IMR-90 (cell line): ENCODE measurements around the gene UBE2O. TPM values are rescaled to one million over a fixed set of nuclear protein-coding genes. Genes with fewer than 3 reads are reported as not detected.

ENCODE experiments used
- ATAC-seq: fragments of 200-7000 bp; cut with Tn5 transposase; 2 replicates; pipeline ENCODE4 v1.9.1; 2020; ENCODE audit warnings: low read depth, mild to moderate bottlenecking, moderate library complexity
- BruUV-seq: library from RNA; stranded (reverse); fragments of 400-500 nt; replicated peaks from 2 replicates; lab custom pipeline; 2021; lab: Mats Ljungman, UMichigan
- CTCF ChIA-PET: fragments of 300-600 bp; formaldehyde crosslinking; extraction: SDS; loops from one replicate; lab custom pipeline; 2021; ENCODE audit warnings: antibody characterized with exemption; lab: Yijun Ruan, JAX
- POLR2A ChIA-PET: fragments of 300-600 bp; sonication (Branson Sonifier 250); formaldehyde crosslinking; loops from one replicate; lab custom pipeline; 2022; ENCODE audit warnings: antibody characterized with exemption; ENCODE audit not compliant: unreplicated experiment; lab: Charles Lee
- DNase-seq: peaks from one replicate; pipeline ENCODE4 v3.0.0; 2013
- H2AFZ ChIP-seq: replicated peaks from 2 replicates; pipeline ENCODE3; 2013; ENCODE audit warnings: low read length, mild to moderate bottlenecking; ENCODE audit not compliant: poor library complexity
- H2AK5ac ChIP-seq: 2 replicates; pipeline ENCODE4 v1.6.1; 2013; ENCODE audit warnings: low read depth, low read length, inconsistent platforms
- H2AK9ac ChIP-seq: replicated peaks from 2 replicates; pipeline ENCODE3; 2013; ENCODE audit warnings: mild to moderate bottlenecking, low read depth, low read length, moderate library complexity; ENCODE audit not compliant: poor library complexity
- H2BK120ac ChIP-seq: 2 replicates; pipeline ENCODE4 v1.6.1; 2013; ENCODE audit warnings: low read depth, low read length, inconsistent platforms
- H2BK15ac ChIP-seq: 3 replicates; pipeline ENCODE4 v1.6.1; 2013; ENCODE audit warnings: low read depth, low read length, inconsistent platforms
- H2BK20ac ChIP-seq: 2 replicates; pipeline ENCODE4 v1.6.1; 2013; ENCODE audit warnings: low read depth, mild to moderate bottlenecking, inconsistent platforms, low read length, moderate library complexity
- H2BK5ac ChIP-seq: 2 replicates; pipeline ENCODE4 v1.6.1; 2013; ENCODE audit warnings: mild to moderate bottlenecking, low read depth, low read length, inconsistent platforms; ENCODE audit not compliant: poor library complexity, severe bottlenecking
- H3K14ac ChIP-seq: replicated peaks from 2 replicates; pipeline ENCODE4 v1.6.1; 2013; ENCODE audit warnings: low read depth, low read length, inconsistent platforms
- H3K18ac ChIP-seq: 2 replicates; pipeline ENCODE4 v1.6.1; 2013; ENCODE audit warnings: low read depth, low read length, control low read depth
- H3K23ac ChIP-seq: 2 replicates; pipeline ENCODE4 v1.6.1; 2013; ENCODE audit warnings: low read depth, low read length, inconsistent platforms
- H3K27ac ChIP-seq: 2 replicates; pipeline ENCODE4 v1.5.1; 2013; ENCODE audit warnings: mild to moderate bottlenecking, control low read depth, low read length; ENCODE audit not compliant: insufficient read depth
- H3K27me3 ChIP-seq: 2 replicates; pipeline ENCODE4 v1.6.1; 2013; ENCODE audit warnings: low read length; ENCODE audit not compliant: control insufficient read depth, insufficient read depth
- H3K36me3 ChIP-seq: 2 replicates; pipeline ENCODE4 v1.6.1; 2013; ENCODE audit warnings: low read length, mixed read lengths; ENCODE audit not compliant: control insufficient read depth, insufficient read depth
- H3K4ac ChIP-seq: 2 replicates; pipeline ENCODE4 v1.6.1; 2013; ENCODE audit warnings: low read depth, low read length, inconsistent platforms
- H3K4me1 ChIP-seq: 2 replicates; pipeline ENCODE4 v1.6.1; 2013; ENCODE audit warnings: low read length, mixed read lengths; ENCODE audit not compliant: control insufficient read depth, insufficient read depth
- H3K4me2 ChIP-seq: 2 replicates; pipeline ENCODE4 v1.6.1; 2013; ENCODE audit warnings: low read depth, mild to moderate bottlenecking, control low read depth, low read length, moderate library complexity
- H3K4me3 ChIP-seq: 2 replicates; pipeline ENCODE4 v1.5.1; 2013; ENCODE audit warnings: low read depth, mild to moderate bottlenecking, control low read depth, low read length, moderate library complexity; ENCODE audit not compliant: insufficient read depth
- H3K56ac ChIP-seq: 2 replicates; pipeline ENCODE4 v1.6.1; 2013; ENCODE audit warnings: low read length, inconsistent platforms; ENCODE audit not compliant: insufficient read depth; ENCODE audit errors: extremely low read depth
- H3K79me1 ChIP-seq, 2 experiments: 2 replicates each; pipeline ENCODE4 v1.6.1; 2013; ENCODE audit warnings: low read length in 2 of 2, inconsistent platforms in 1 of 2, low read depth in 1 of 2
- H3K9ac ChIP-seq: 2 replicates; pipeline ENCODE4 v1.6.1; 2013; ENCODE audit warnings: low read depth, low read length, control low read depth
- H3K9me1 ChIP-seq: 2 replicates; pipeline ENCODE4 v1.6.1; 2013; ENCODE audit warnings: low read length, inconsistent platforms; ENCODE audit not compliant: insufficient read depth
- H3K9me3 ChIP-seq: 2 replicates; pipeline ENCODE4 v1.6.1; 2013; ENCODE audit warnings: low read length; ENCODE audit not compliant: control insufficient read depth, insufficient read depth
- H4K20me1 ChIP-seq: 2 replicates; pipeline ENCODE4 v1.6.1; 2013; ENCODE audit warnings: low read length, inconsistent platforms; ENCODE audit not compliant: insufficient read depth
- H4K5ac ChIP-seq: 2 replicates; pipeline ENCODE4 v1.6.1; 2013; ENCODE audit warnings: mild to moderate bottlenecking, low read depth, low read length, control low read depth
- H4K8ac ChIP-seq, 2 experiments: 2 replicates each; pipeline ENCODE4 v1.6.1; 2013; ENCODE audit warnings: low read depth in 2 of 2, low read length in 2 of 2, control low read depth in 1 of 2, inconsistent platforms in 1 of 2
- H4K91ac ChIP-seq: 2 replicates; pipeline ENCODE4 v1.6.1; 2013; ENCODE audit warnings: low read depth, low read length, inconsistent platforms; ENCODE audit not compliant: insufficient read depth
- FOS ChIP-seq: fragments of 150-350 bp; IDR thresholded peaks from 2 replicates; pipeline ENCODE4 v1.6.1; 2016; ENCODE audit warnings: low read depth, low read length
- MAFK ChIP-seq: IDR thresholded peaks from 2 replicates; pipeline ENCODE4 v1.6.1; 2012; ENCODE audit warnings: low read depth, low read length, improper control_type of control experiment
- MAZ ChIP-seq: IDR thresholded peaks from 2 replicates; pipeline ENCODE4 v1.6.1; 2012; ENCODE audit warnings: low read depth, mild to moderate bottlenecking, low read length, improper control_type of control experiment, moderate library complexity, borderline replicate concordance
- MXI1 ChIP-seq: IDR thresholded peaks from 2 replicates; pipeline ENCODE4 v1.6.1; 2012; ENCODE audit warnings: low read depth, mild to moderate bottlenecking, low read length, moderate library complexity, borderline replicate concordance
- NFE2L2 ChIP-seq: fragments of 150-350 bp; IDR thresholded peaks from 2 replicates; pipeline ENCODE4 v1.6.1; 2016; ENCODE audit warnings: low read depth, mild to moderate bottlenecking, low read length
- POLR2A ChIP-seq: IDR thresholded peaks from 2 replicates; pipeline ENCODE4 v1.6.1; 2012; ENCODE audit warnings: mild to moderate bottlenecking, low read depth, low read length
- RAD21 ChIP-seq: IDR thresholded peaks from 2 replicates; pipeline ENCODE4 v1.6.1; 2012; ENCODE audit warnings: low read length, improper control_type of control experiment
- RCOR1 ChIP-seq: IDR thresholded peaks from 2 replicates; pipeline ENCODE4 v1.6.1; 2012; ENCODE audit warnings: mild to moderate bottlenecking, low read length, improper control_type of control experiment; ENCODE audit not compliant: insufficient replicate concordance
- SMC3 ChIP-seq: fragments of 150-350 bp; IDR thresholded peaks from 2 replicates; pipeline ENCODE4 v1.6.1; 2016; ENCODE audit warnings: low read depth, mild to moderate bottlenecking, antibody characterized with exemption, low read length, moderate library complexity
- WGBS, 2 experiments: methylation state at CpG; one replicate each; pipeline versions ENCODE4 v1.1.5 to v1.1.7; 2013; ENCODE audit warnings: missing lambda C conversion rate in 2 of 2; ENCODE audit not compliant: insufficient read length in 1 of 2; ENCODE audit errors: extremely low coverage in 2 of 2; 5-methylcytosine and 5-hydroxymethylcytosine counted together
- dilution Hi-C: fragments of 300-500 bp; cut with HindIII; formaldehyde crosslinking; loops from one replicate; pipeline ENCODE4 v1.14.3; 2018; ENCODE audit warnings: low sequenced_read_pairs; ENCODE audit not compliant: unreplicated experiment
- in situ Hi-C: fragments of 300-500 bp; cut with MboI; formaldehyde crosslinking; loops from 3 replicates; pipeline ENCODE4 v1.14.3; 2019; ENCODE audit warnings: low sequenced_read_pairs, inconsistent platforms, mixed read lengths
- intact Hi-C: fragments of 100-400 bp; cut with micrococcal nuclease; formaldehyde crosslinking; loops from 2 replicates; pipeline ENCODE4 v1.10.0; 2022
- polyA plus RNA-seq, 3 experiments: library from polyadenylated mRNA; depleted of rRNA; stranded (reverse); fragments of >200 nt; gene quantifications; 2 replicates each; pipeline ENCODE4 v1.2.3, GENCODE V29; 2012; ENCODE audit warnings: low replicate concordance in 1 of 3
- total RNA-seq: library from RNA; depleted of rRNA; stranded (reverse); fragments of >200 nt; gene quantifications from 2 replicates; pipeline ENCODE4 v1.2.3, GENCODE V29; 2012; rRNA removed
- TF ChIP-seq, protein P1 (sequence below): conservative IDR thresholded peaks from 2 replicates; pipeline ENCODE4 v1.5.1; 2012; ENCODE audit warnings: mild to moderate bottlenecking, low read depth, low read length, improper control_type of control experiment

The UBE2O gene
- total and polyA plus RNA-seq, 2 of the 4 experiments (the other 2 are of a cell fraction) = 17.6 TPM

DNA sequence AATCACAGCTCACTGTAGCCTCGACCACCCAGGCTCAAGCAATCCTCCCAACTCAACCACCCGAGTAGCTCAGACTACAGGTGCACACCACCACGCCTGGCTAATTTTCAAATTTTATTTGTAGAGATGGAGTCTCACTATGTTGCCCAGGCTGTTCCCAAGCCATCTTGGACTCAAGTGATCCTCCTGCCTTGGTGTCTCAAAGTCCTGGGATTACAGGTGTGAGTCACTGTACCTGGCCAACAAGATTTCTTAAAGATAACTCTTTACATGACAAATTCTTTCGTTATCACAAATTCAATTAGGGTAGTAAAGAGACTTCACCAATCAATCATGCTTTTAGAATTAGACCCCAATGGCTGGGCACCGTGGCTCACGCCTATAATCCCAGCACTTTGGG is 111.7 kb downstream of the UBE2O start:
- peaks cover 6% of the 10 kb centered on the region; the same call in 1 of the 2 replicates for H4K20me1 ChIP-seq

More for the DNA sequence above, 111.7 kb downstream of the UBE2O start:
- H3K79me1 ChIP-seq = peaks cover 24 to 34% of the 10 kb centered on the region in 2 experiments
- ChIA-PET POLR2A (no interaction called here), CTCF (no interaction called here)
- dilution Hi-C loops = no loop called here
- H3K9me1 ChIP-seq = peaks cover 3% of the 10 kb centered on the region; the same call in 1 of the 2 replicates
- no CpG with 5 or more reads among the region's 6 CpGs for WGBS, 2 experiments
- no peak overlapping the region for H3K4me2 ChIP-seq
- peaks cover 40% of the 10 kb centered on the region for H3K36me3 ChIP-seq
- no peak overlapping the region for H3K4ac ChIP-seq
- H3K4me3 ChIP-seq = no peak overlapping the region
- DNase-seq (no peak), ATAC-seq (no peak)
- no peak overlapping the region for H2AK9ac ChIP-seq
- H2BK15ac ChIP-seq = no peak overlapping the region
- intact Hi-C loops = no loop called here
- H2AFZ ChIP-seq = no peak overlapping the region
- no peaks in the 10 kb centered on the region for H3K27me3 ChIP-seq
- in situ Hi-C loops = no loop called here
- no peak overlapping the region for H2BK5ac ChIP-seq
- no peak overlapping the region for H2BK20ac ChIP-seq
- H3K14ac ChIP-seq = no peak overlapping the region
- H3K4me1 ChIP-seq = peaks cover 12% of the 10 kb centered on the region
- no peak overlapping the region for H3K9ac ChIP-seq
- H2BK120ac ChIP-seq = no peak overlapping the region
- TF ChIP-seq FOS (no peak), MXI1 (no peak), RCOR1 (no peak), SMC3 (no peak), RAD21 (no peak), NFE2L2 (no peak), MAZ (no peak), MAFK (no peak), POLR2A (no peak)
- TF ChIP-seq, protein P1, sequence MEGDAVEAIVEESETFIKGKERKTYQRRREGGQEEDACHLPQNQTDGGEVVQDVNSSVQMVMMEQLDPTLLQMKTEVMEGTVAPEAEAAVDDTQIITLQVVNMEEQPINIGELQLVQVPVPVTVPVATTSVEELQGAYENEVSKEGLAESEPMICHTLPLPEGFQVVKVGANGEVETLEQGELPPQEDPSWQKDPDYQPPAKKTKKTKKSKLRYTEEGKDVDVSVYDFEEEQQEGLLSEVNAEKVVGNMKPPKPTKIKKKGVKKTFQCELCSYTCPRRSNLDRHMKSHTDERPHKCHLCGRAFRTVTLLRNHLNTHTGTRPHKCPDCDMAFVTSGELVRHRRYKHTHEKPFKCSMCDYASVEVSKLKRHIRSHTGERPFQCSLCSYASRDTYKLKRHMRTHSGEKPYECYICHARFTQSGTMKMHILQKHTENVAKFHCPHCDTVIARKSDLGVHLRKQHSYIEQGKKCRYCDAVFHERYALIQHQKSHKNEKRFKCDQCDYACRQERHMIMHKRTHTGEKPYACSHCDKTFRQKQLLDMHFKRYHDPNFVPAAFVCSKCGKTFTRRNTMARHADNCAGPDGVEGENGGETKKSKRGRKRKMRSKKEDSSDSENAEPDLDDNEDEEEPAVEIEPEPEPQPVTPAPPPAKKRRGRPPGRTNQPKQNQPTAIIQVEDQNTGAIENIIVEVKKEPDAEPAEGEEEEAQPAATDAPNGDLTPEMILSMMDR = no peak
- H3K56ac ChIP-seq = no peak overlapping the region
- no peak overlapping the region for H3K18ac ChIP-seq
- no peak overlapping the region for H3K23ac ChIP-seq
- no peak overlapping the region for H4K91ac ChIP-seq
- no peak overlapping the region for H3K27ac ChIP-seq
- H4K5ac ChIP-seq = no peak overlapping the region
- no peak overlapping the region for H2AK5ac ChIP-seq
- no peaks in the 10 kb centered on the region for H3K9me3 ChIP-seq
- H4K8ac ChIP-seq = no peak overlapping the region
- BruUV-seq = no TSS peak

Other genes starting within 250 kb of the UBE2O start
- 0.54 and 0.83 TPM in 2 replicates for gene RNF157, start 212.7 kb downstream of the UBE2O start, total RNA-seq
- 1.1 and 1.3 TPM in 2 replicates for gene RNF157, start 212.7 kb downstream of the UBE2O start, polyA plus RNA-seq (2012; rRNA removed)
- 0.90 and 1.4 TPM in 2 replicates for gene UBALD2, start 187.8 kb downstream of the UBE2O start, total RNA-seq
- 12.1 and 19.9 TPM in 2 replicates for gene UBALD2, start 187.8 kb downstream of the UBE2O start, polyA plus RNA-seq (2012; rRNA removed)
- gene QRICH2, start 144.9 kb downstream of the UBE2O start, total RNA-seq = 3.9 and 4.8 TPM in 2 replicates
- 4.3 and 4.7 TPM in 2 replicates for gene QRICH2, start 144.9 kb downstream of the UBE2O start, polyA plus RNA-seq (2012; rRNA removed)
- gene PRPSAP1, start 99.2 kb downstream of the UBE2O start, total RNA-seq = 29.2 and 34.4 TPM in 2 replicates
- gene PRPSAP1, start 99.2 kb downstream of the UBE2O start, polyA plus RNA-seq (2012; rRNA removed) = 38.6 and 48.6 TPM in 2 replicates
- 44.4 and 45.8 TPM in 2 replicates for gene SPHK1, start 68.5 kb downstream of the UBE2O start, total RNA-seq
- gene SPHK1, start 68.5 kb downstream of the UBE2O start, polyA plus RNA-seq (2012; rRNA removed) = 82.7 and 94.2 TPM in 2 replicates
- not detected in 2 replicates for gene AANAT, start 14.5 kb upstream of the UBE2O start, total RNA-seq
- gene AANAT, start 14.5 kb upstream of the UBE2O start, polyA plus RNA-seq (2012; rRNA removed) = 0.19 and 0.21 TPM in 2 replicates
- gene RHBDF2, start 48.3 kb upstream of the UBE2O start, total RNA-seq = 1.3 and 1.4 TPM in 2 replicates
- gene RHBDF2, start 48.3 kb upstream of the UBE2O start, polyA plus RNA-seq (2012; rRNA removed) = 8.3 and 10.0 TPM in 2 replicates
- 1.3 and 1.7 TPM in 2 replicates for gene CYGB, start 84.6 kb upstream of the UBE2O start, total RNA-seq
- gene CYGB, start 84.6 kb upstream of the UBE2O start, polyA plus RNA-seq (2012; rRNA removed) = 2.9 and 3.5 TPM in 2 replicates
- under 0.01 TPM in 1 of 2 replicates, not detected in the other for gene PRCD, start 86.9 kb upstream of the UBE2O start, total RNA-seq
- gene PRCD, start 86.9 kb upstream of the UBE2O start, polyA plus RNA-seq (2012; rRNA removed) = 0.32 TPM in 2 replicates
- gene ST6GALNAC2, start 132.7 kb upstream of the UBE2O start, total RNA-seq = not detected in 2 replicates
- 0.10 TPM in 1 of 2 replicates, not detected in the other for gene ST6GALNAC2, start 132.7 kb upstream of the UBE2O start, polyA plus RNA-seq (2012; rRNA removed)
- gene ST6GALNAC1, start 190.6 kb upstream of the UBE2O start, total RNA-seq = not detected in 2 replicates
- not detected in 2 replicates for gene ST6GALNAC1, start 190.6 kb upstream of the UBE2O start, polyA plus RNA-seq (2012; rRNA removed)